ENCODE results near the gene CENPA.
"Not testable (repeated sequence)": the region's sequence is repeated elsewhere in the genome, so short reads cannot be mapped to it uniquely, and the experiment has no call there.

CENPA gene

GRCh38 chr2:26795135-26795534 is 9.3 kb downstream of the CENPA start:
- DNase-seq: not testable (repeated sequence)

- DNase-seq: no peak
These were observed 15.5 kb downstream of the CENPA start for GRCh38 chr2:26801328-26801727.

- DNase-seq: no peak
These were observed 15.9 kb downstream of the CENPA start for GRCh38 chr2:26801796-26802195.

GRCh38 chr2:26805241-26805676 is 19.4 kb downstream of the CENPA start:
- no peak for DNase-seq

GRCh38 chr2:26807788-26808460 is 22.1 kb downstream of the CENPA start:
- no peak for DNase-seq

DNA sequence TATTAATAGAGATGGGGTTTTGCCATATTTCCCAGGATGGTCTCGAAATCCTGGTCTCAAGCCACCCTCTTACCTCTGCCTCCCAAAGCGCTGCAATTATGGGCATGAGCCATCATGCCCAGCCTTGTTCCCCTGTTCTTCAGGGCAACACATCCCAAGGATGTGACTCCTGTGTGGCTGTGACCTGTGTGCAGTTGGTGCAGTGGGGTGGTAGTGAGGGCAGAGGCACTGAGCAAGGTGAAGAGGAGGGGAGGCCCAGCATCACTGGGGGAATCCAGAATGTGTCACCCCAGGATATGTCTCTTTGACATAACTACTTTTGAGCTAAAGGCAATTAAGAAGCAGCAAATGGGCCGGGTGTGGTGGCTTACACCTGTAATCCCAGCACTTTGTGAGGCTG is 23.4 kb downstream of the CENPA start:
- no peak for DNase-seq

DNA sequence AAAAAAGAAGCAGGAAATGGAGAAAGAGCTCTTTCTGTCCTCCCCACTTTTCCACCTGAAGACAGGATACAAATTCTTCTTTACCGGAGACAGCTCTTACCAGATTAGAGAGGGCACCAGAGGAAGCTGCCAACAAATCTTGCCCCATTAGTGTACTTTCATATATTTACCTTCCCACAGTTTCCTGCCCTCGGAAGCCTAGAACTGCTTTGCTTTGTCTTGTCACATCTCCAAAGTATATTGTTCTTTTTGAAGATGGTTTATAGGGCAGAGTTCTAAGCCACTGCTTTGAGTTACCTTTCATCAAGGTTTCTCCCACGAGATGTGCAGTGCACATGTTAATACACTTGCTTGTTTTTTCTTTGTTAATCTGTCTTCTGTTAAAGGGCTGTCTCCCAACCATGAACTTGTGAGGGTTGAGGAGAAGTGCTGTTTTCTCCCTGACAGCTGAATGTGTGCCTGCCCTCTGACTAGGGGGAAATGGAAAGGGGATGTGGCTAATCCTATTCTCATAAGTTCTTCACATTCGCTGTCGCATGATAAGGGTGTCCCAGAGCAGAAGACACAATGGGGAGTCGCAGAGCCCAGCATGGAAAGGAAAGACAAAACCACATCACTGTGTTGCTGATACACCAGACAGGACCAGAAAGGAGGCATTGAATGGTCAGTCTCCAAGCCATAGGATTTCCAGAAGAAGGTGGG is 24.2 kb downstream of the CENPA start:
- no peak for DNase-seq

DNA sequence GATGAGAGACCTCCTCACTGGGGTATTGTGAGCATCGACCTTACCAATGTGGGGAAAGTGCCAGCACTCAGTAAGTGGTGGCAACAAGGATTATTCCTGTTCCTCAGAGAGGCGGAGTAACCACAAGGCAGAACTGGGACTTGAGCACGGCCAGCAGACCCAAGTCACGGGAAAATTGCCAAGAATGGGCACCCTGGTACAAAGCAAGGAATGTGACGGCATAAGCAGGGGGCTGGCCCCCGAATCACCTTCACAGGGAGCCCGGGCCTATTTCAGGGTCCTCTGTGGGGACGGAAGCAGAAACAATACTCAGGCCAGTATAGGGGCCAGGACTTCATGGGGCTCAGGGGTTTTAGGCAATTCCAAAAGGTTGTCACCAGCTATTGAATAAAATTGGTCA is 25.4 kb downstream of the CENPA start:
- no peak for DNase-seq

GRCh38 chr2:26811791-26812694 is 26.2 kb downstream of the CENPA start:
- DNase-seq: no peak

DNA sequence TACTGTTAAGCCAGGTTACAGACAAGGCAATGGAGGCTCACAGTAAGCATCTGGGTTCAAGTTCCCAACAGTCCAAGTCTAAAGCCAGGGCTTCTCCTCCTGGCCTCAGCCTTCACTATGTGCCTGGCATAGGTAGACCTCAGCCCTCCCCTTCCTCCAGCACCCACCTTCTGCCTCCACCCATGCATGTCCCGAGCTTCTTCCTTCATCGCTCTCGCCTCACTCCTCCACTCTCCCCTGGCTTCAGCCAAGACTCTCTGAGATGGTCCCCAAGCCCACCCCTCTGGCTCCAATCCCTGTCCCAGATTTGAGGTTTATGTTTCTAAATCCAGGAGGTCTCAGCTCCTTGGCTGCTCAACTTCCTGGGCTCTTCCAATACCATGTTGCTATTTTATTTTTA is 26.9 kb downstream of the CENPA start:
- no peak for DNase-seq

GRCh38 chr2:26814072-26814765 is 28.4 kb downstream of the CENPA start:
- not testable (repeated sequence) for DNase-seq

DNA sequence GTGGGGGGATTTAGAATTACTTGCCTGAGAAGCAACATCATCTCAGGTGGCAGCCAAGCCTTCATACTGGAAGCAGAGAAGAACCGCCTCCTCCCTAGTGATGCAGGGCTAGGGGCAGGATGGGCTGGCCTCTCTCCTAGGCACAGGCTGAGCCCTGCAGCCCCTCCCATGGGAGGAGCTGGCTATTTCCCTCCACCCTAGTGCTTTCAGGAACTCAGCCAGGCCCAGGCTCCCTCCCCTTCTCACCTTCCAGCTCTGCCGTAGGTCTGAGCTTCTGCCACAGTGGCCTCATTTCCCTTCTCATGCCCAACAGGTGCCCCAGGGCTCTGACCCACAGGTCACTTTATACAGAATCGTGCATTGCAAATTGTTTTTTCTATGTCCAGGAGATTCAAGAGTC is 31.0 kb downstream of the CENPA start:
- DNase-seq: no peak

DNA sequence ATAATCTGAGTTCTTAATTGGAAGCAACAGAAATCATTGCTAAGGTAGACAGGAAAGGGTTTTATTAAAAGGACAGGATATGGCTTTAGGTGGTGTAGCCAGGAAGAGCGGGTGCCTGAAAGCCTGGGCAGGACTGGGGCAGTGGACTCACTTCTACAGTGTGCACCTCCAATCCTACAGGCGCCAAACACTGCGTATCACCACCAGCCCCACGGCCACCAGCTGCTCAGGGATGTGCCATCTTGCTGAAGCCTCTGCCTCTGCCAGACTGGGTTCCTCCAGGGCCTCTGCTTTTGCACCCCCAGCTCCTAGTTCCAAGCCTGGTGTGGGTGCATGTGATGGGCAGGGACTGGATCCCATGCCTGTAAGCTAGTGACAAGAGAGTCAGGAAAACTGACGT is 32.4 kb downstream of the CENPA start:
- DNase-seq: no peak

DNA sequence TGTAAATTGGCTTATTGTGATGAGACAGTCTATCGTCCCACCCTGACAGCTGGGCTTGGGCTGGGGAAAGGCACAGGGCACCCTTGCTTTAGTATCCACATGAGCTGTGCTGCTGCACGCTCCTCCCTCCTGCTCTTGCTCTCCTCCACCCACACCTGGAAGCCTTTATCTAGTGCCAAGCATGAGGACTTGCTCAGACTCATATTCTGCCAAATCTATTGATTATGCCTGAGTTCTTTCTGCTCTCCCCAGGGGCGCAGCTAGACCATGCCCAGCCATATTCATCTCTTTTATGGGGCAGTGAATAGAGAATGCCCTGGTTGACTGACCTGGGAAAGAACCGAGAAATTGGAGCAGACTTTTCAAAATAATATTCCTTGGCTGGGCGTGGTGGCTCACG is 33.1 kb downstream of the CENPA start:
- no peak for DNase-seq

DNA sequence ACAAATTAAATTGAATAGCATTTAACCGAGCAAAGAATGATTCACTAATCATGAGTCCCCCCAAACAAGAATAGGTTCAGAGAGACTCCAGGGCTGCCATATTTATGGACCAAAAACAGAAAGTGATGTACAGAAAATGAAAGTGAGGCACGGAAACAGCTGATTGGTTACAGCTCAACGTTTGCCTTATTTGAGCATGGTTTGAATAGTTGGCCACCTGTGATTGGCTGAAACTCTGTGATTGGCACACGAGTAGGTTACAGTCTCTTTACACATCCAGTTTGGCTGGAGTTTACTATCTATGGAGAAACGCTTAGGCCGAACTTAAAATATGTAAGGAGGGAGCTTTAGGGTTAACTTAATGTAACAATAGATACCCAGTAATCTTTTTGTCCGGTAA is 35.1 kb downstream of the CENPA start:
- DNase-seq: no peak

- DNase-seq: no peak
These were observed 37.0 kb downstream of the CENPA start for GRCh38 chr2:26822877-26823276.

GRCh38 chr2:26838121-26838906 is 52.5 kb downstream of the CENPA start:
- DNase-seq: no peak

DNA sequence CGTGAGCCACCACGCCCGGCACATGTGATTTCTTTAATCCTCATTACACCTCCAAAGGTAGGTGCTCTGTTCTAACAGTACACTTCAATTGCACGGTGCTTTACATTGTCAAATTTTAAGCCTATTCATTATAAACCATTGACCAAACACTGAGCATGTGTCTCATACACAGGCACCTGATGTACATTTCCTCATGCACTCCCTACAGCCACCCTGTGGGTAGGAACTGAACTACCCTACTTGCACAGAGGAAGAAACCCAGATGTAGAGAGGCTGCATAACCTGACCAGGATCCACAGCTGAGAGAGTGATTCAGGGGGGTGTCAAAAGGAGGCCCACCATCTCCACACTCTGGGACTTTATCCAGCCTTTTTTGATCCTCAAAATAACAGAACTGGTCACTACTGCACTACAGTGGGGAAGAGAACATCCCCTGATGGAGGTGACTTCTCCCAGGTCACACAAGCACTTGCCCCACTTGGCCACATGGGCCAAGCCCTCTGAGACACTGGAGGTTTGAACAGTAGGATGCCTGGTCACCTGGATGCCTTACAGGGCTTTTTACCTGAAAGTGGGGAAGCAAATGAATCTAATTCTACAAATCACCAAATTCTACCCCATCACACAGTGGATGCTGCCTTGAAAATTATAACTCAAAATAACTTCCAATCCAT is 55.2 kb downstream of the CENPA start:
- no peak for DNase-seq

- DNase-seq: no peak
These were observed 57.2 kb downstream of the CENPA start for GRCh38 chr2:26843041-26843440.

Data from stimulated activated CD4-positive, alpha-beta T cell treated with anti-CD3 and anti-CD28 coated beads, Interleukin-1b, Interleukin-23, amount 100 ng/mL, for 48 hours (primary cell).